HG03060 (cell line): ENCODE measurements around the gene KIAA1191.
A peak's percentile ranks its signal among the peaks of the same experiment; 100 is the strongest.

ENCODE experiments used
- ATAC-seq: cut with Tn5 transposase; IDR thresholded peaks from one replicate; pipeline ENCODE4 v1.9.1; 2021; ENCODE audit warnings: low read depth, moderate number of reproducible peaks; ENCODE audit not compliant: unreplicated experiment

Gene KIAA1191

DNA sequence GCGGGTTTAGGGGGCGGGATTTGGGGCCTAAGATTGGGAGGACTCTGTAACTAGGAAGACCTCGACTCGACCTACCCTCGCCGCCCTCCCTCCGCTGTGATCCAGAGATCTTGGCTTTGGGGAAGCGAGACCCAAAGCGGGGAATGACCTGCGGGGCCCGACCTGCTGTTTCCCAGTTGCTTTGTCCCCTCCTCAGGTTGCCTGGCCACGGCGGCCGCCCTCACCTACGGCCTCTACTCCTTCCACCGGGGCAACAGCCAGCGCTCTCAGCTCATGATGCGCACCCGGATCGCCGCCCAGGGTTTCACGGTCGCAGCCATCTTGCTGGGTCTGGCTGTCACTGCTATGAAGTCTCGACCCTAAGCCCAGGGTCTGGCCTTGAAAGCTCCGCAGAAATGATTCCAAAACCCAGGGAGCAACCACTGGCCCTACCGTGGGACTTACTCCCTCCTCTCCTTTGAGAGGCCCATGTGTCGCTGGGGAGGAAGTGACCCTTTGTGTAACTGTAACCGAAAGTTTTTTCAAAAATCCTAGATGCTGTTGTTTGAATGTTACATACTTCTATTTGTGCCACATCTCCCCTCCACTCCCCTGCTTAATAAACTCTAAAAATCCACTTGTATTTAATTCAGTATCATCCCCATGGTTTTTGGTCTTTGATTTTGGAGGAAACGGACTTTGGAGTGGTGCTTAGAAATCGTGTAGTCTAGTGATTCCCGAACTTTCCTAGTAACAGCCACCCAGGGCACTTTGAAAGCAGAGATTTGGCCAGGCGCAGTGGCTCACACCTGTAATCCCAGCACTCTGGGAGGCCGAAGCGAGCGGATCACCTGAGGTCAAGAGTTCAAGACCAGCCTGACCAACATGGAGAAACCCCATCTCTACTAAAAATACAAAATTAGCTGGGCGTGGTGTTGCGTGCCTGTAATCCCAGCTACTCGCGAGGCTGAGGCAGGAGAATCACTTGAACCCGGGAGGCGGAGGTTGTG is 27.9 kb upstream of the KIAA1191 start:
- ATAC-seq, result peak; percentile 20

DNA sequence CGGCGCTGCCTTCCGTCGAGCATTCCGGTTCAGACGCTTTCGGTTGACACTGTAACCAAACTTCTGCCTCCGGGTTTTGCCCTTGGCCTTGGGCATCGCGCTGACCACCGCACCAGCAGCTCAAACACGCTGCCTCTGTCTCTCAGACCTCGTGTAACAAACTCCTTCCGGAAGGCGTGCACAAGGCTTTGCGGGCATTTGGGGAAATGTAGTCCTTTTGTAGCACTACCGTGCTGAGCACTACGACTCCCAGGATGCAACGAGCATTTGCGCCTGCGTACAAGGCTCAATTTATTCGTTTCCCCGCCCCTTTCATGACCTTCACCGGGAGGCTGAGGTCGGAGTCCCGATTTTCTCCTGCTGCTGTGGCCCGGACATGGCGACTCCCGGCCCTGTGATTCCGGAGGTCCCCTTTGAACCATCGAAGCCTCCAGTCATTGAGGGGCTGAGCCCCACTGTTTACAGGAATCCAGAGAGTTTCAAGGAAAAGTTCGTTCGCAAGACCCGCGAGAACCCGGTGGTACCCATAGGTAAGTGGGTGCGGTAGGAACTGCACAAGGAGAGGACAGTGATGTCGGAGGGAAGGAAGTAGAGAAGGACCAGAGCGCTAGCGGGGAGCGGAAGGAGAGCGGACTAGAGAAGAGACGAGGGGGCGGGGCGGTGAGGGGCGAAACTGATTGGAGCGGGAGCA is 27.0 kb upstream of the KIAA1191 start, which contains the start of the genes HIGD2A and NOP16:
Gene HIGD2A (plus strand): TSS at position 308 of the 691 bp plus-strand sequence. CDS start 69 bp downstream, at position 377.
Gene NOP16 (minus strand): TSS at position 155 of the 691 bp plus-strand sequence. CDS start 59 bp downstream, at position 96.
- ATAC-seq, result peak; percentile 74

DNA sequence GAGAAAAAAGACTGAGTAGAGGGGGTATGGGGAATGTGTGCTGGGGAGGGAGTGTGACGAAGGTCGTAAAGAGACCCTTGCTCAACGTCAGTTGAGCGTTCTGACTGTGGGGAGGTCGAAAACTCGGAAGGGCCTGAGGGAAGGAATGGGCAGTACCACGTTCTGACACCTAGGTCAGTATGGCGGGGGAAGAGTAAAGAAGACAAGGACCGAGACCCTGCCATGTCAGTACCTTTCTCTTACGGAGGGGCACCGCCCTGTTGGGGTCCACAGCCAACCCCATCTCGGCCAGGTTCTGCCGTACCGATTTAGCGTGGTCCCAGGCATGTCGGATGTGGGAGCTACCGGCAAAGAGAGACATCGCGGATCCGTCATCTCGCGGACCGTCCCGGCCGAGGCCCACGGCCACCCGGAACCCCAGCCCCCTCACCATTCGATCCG is 26.5 kb upstream of the KIAA1191 start:
- no peak for ATAC-seq

DNA sequence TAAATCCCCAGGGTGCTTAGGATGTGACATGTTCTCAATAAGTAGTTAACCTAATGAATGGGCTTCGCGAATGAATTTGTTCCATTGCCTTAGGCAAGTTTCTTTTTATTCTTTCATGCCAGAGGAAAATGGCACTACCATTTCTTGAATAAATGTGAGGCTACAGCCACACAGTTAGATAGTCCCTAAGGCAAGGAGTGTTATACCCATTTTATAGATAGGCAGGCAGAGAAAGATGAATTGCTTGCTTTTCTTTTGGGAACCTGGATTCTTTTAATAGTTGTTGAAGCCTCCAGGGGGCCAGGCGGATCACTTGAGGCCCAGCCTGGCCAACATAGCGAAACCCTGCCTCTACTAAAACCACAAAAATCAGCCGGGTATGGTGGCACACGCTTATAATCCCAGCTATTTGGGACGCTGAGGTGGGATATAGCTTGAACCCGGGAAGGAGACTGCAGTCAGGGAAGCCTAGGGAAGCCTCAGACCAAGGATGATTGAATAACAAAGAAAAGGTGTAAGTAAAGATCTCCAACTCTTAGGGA is 25.9 kb upstream of the KIAA1191 start:
- ATAC-seq, result no peak

DNA sequence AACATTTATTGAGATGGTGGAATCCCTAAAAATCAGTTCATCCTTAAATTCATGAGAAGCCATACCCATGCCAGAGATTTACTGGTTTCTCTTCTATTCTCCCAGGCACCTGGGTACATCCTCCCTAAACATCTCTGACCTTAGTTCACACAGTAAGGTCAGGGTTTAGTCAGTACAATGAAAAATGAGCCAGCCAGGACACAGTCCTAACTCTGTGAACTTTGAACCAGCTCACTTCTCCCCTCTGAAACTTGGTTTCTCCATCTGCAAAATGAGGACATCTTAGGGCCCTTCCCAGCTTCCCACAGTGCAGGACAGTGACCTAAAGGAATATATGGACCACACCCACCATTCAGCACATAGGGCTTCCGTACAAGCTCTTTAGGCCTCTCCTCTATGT is 24.9 kb upstream of the KIAA1191 start:
- ATAC-seq, result no peak

DNA sequence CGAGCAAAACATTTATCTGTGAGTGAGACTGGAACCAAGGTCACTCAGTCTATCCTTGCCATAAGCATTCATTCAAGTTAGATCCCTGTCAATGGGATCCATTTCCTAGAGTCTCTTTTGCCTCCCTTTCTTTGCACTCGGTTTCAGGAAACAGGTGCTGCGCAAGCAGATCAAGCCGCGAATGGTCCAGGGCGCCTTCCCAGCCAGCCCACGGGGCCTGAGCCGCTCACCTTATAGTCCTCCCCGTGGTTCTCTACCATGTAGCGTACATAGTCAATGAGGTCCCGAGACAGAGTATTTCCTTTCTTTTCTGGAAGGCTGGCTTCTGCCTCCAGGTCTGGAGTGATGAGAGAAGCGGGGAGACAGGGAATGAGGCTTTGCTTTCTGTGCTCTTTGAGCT is 23.4 kb upstream of the KIAA1191 start:
- ATAC-seq, result no peak

DNA sequence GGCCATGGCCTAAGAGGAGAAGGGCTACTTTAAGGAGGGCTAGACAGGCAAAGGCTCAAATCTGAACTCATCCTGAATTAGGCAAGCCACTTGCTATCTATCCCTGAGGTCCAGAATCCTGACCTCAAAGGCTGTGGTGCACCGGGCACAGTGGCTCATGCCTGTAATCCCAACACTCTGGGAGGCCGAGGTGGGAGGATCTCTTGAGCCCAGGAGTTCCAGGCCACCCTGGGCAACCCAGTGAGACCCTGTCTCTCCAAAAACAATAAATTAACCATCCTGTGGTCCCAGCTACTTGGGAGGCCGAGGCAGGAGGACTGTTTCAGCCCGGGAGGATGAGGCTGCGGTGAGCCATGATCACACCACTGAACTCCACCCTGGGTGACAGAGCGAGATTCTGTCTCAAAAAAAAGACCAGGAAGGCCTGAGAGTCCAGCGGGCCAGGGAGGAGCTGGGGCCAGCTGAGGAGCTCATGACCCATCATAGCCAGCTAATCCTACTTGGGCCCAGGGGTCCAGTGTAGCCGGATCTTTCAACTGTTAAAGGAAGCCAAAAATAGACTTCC is 22.9 kb upstream of the KIAA1191 start:
- ATAC-seq, result no peak

DNA sequence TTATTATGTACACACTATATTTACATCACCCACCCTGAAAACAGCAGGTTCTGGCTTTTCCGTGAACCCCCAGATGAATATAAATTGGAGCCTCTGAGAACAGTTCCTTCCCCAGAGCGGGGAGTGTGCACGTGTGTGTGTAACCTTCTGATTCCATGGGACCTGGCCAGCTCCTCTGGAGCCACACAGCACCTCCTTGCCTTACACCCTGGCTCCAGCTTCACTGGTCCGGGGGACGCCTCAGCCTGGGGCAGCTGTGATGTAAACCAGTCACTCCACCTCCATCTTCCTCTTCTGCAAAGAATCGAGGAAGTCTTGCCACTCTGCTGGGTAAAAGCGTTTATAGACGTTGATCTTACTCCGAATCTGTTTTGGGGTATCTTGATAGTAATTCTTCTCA is 22.4 kb upstream of the KIAA1191 start:
- no peak for ATAC-seq

DNA sequence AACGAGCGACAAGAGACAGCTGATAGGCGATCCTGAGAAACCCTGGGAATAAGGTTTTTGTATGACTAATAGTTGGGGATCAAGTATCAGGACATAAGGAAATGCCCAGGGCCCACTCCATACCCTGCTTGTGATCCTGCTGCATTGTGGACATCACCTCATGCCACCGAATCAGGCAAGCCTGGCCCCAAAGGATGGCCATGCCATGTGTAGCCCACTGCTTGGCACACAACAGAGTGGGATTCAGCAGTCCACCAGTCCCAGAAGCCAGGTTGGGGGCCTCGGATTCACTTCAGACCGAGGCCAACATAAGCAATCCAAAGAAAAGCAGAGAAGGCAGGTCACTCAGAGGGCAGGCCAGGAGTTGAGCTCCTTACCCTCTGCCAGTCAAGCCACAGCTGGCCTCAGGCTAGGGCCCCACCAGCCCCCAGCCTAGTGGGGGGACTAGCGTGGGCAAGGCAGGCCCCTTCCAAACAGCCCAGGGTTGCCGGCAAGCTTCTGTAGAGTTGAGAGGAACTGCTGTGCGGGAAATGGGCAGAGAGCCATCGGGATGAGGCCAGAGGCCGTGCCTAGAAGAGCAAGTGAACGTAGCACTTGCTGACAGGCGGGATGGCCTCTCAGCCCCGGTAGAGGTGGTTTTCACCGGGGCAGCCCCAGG is 21.8 kb upstream of the KIAA1191 start:
- ATAC-seq, result no peak

DNA sequence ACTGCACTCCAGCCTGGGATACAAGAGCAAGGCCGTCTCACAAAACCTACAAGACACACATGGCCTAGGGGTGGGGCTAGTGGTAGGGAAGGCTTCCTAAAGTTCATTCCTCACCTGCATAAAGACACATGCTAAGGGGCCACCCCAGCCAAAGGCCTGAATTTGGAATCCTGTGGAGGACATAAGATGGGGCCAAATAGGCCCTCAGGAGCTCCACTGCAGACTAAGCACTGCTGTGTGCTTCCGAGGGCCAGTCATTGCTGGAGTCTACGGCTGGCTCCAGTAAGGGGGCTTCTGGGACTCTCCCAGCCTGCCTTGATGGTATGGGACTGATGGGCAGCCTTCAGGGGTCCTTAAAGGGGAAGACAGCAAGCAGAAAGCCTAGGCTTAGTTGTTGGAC is 21.2 kb upstream of the KIAA1191 start:
- ATAC-seq, result no peak

DNA sequence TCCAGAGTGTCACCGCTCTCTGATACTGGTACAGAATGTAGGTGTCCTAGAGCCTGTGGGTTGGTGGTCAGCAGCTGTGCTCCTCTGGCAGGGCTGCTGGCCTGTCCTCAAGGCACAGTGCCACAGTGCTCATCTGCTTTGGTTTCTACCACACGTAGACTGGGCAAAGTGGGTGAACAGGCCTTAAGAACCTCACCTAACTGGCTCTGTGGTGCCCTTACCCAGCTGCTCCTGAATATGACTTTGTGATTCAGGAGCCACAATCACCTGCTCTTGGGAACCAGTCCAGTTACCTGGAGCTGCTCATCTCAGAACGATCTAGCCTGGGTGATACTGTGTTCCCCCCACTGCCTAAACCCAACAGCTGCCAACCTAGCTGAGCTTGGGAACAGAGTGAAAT is 20.4 kb upstream of the KIAA1191 start:
- ATAC-seq, result no peak

DNA sequence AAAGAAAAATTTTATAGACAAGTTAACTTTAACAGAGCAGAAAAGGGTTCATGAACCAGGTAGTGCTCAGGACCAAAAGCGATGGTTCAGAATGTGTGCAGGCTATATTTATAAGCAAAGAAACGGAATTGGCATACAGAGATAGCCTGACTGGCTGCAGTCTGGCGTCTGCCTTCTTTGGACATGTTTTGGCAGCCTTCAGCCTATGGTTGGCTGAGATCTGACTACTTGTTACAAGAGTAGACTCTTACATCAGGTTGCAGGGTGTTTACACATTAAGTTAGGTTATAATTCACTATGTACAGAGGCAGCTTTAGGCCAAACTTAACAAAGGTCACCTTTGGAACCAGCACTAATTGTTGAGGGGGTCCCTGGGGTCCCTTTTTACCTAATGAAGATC is 19.9 kb upstream of the KIAA1191 start:
- no peak for ATAC-seq

DNA sequence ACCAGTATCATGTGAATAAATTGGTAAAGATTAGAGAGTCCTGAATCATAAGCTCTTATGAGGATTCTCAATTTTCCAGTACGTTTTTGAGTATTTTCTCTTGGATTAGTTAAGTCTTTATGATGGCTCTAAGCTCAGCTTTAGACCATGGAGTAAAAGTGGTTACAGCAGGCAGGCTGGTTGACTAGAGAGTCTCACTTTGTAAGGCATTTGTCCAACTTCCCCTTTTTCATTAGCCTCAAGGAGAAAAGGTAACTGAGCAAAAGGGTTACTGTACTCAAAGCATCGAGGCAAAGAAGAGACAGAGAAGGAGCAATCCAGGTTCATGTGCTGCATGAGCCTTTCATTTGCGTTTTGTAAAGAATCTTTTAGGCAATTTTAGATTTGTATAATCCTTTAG is 18.3 kb upstream of the KIAA1191 start:
- no peak for ATAC-seq

DNA sequence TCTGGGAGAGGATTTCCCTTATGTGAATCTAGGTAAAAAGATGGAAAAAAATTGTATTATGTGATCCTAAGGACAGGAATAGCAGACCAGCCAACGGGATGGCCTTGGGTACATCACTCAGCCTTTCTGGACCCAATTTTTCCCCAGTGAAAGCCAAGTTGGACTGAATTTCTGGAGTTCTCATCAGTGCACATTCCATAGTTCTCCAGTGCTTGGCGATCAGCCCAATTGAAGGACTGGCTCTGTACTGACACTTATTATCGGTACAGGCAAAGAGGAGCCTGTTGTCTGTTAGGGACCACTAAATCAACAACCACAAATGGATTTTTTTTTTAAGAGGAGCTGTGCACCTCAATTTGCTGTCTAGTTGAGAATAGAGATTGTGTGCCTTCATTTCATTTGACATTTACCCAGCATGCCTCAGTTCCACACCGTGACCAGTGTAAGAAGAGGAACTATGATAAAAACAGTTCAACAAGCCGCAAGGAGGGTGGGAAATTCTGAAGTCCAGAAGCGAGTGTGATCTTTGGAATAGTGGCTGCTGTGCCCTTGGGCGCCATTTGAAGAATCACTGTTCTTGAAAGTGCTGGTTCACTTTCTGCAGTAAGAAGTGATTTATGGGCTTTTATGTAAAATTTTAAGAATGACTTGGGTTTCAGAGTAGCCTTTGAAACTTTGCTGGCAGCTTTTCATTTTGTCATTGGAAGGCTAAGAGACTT is 11.7 kb upstream of the KIAA1191 start:
- no peak for ATAC-seq

DNA sequence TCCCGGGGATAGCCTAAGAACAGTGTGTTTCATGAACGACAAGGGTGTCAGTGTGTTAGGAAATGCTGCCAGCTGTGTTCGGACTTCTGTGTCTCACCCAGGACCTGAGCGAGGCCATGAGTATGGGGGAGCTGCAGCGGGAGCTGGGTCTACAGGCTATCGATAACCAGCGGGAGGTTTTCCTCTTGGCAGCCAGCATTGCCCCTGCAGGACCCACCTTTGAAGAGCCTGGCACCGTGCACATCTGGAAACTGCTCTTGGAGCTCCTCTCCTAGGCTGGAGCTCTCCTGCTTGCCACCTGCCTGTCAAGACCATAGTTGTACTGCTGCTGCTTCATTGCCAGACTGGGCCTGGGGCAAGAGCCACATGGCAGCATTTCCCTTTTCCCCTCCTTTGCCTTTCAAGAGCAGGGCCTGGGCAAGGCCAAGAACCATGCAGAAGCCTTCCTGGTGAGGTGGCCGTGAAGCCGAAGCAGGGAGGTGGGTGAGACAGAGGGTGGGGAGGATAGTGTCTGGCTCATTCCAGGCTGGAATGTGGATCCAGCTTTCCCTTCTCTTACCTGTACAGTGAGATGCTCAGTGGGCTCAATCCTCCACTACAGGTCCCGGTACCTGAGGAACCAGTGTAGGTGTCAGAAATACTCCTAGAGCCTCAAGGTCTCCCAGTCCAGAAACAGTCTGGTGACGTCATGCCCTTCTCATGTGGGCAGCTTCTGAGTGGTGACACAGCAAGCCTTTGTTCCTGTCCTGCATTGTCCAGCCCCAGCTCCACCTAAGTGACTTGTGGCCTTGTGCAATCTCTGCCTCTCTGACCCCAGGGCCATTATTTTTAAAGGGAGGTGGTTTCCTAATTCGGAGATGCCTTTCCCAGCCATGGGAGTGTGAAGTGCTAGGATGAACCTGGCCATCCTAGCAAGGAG is 10.3 kb upstream of the KIAA1191 start:
- ATAC-seq, result no peak

DNA sequence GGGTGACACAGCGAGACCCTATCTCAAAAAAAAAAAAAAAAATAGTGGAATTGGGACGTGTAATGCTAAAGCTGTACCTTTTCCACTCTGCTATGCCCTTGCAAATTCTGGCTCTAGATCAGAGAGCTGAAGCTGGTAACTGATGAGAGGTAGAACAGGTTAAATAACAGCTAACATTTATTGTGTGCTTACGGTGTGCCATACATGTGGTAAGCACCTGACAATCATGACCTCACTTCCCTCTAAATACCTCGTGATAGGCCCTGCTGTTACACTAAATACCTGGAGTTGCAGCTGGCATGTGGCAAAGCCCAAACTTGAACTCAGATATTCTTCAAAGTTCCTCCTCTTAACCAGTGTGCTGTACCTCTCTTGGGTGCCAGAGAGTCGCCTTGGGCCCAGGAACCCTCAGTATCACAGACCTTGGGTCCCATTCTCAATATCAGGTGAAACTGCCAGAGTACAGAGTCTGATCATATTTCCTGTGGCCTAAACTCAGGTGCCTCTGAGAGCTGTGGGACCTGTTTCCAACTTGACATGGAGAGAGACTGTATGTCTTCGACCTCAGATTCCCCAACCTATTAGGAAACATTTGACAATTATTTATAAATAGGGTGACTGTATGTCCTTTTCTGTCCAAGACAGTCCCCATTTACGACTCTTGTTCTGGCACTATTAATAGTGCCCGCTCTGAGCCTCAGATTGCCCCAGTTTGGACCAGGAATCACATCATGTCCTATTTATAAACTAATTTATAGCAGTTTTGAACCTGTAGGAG is 8.6 kb upstream of the KIAA1191 start:
- no peak for ATAC-seq

DNA sequence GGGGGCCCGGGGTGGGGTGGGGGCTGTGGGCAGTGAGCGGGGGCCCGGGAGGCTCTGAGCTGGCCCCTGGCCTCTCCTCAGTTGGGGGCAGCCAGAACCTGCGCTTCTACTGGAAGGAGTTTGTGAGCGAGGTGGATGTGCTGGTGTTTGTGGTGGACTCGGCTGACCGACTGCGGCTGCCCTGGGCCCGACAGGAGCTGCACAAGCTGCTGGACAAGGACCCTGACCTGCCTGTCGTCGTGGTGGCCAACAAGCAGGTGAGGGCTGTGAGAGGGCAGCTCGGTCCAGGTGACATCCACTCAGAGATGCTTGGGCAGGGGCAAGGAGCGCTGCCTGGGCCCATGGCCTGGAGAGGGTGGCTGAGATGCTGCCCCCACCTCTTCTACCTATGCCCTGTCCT is 7.2 kb upstream of the KIAA1191 start:
- ATAC-seq, result no peak
